Measurements from ENCODE around the gene PDGFRA. TPM values are rescaled to one million over a fixed set of nuclear protein-coding genes. Genes with fewer than 3 reads are reported as not detected.

PDGFRA gene
- total RNA-seq, 1 experiment from 2014 or later = not detected

DNA sequence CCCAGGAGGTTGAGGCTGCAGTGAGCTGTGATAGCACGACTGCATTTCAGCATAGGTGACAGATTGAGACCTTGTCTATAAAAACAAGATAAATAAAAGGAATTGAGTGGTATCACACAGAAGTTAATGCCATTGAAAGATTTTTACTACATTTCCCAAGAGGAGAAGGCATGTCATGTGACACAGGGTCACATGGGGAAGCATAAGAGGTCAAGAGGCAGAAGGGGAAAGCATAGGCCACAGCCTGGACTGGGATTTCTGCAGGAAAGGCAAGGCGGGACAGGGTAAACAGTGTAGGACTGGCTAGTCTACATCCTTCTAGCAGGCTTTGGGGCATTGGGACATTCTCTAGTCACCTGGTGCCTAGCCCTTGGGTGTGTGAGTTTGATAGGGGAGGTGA lies 88.6 kb downstream of the PDGFRA start:
- H3K9me3 ChIP-seq (ENCODE audit: insufficient read depth, low read depth) = no peaks in the 10 kb centered on the region
- no peak overlapping the region for H3K4me2 ChIP-seq
- no peaks in the 10 kb centered on the region for H4K20me1 ChIP-seq (ENCODE audit: insufficient read depth)
- no peak overlapping the region for H3K27ac ChIP-seq
- CTCF ChIA-PET = no interaction called here
- no TSS peak for BruUV-seq (replicated peaks)
- POLR2A ChIA-PET (ENCODE audit: unreplicated experiment) = no interaction called here
- H3K79me2 ChIP-seq (ENCODE audit: low read depth) = no peaks in the 10 kb centered on the region
- no peaks in the 10 kb centered on the region for H3F3A ChIP-seq (ENCODE audit: insufficient read depth, low read depth)
- intact Hi-C loops (cut with micrococcal nuclease; ENCODE audit: unreplicated experiment) = no loop called here
- no peaks in the 10 kb centered on the region for H3K36me3 ChIP-seq (ENCODE audit: low read depth)
- no peak overlapping the region for H2AFZ ChIP-seq
- H3K27me3 ChIP-seq (ENCODE audit: insufficient read depth, low read depth) = no peaks in the 10 kb centered on the region
- no peaks in the 10 kb centered on the region for H3K4me1 ChIP-seq (replicated peaks; ENCODE audit: insufficient read depth)
- H3K9me2 ChIP-seq (ENCODE audit: insufficient read depth) = no peaks in the 10 kb centered on the region
- TF ChIP-seq EZH2 (IDR thresholded peaks at IDR 0.05; ENCODE audit: low read depth) = no peak
- TF ChIP-seq, protein P1, sequence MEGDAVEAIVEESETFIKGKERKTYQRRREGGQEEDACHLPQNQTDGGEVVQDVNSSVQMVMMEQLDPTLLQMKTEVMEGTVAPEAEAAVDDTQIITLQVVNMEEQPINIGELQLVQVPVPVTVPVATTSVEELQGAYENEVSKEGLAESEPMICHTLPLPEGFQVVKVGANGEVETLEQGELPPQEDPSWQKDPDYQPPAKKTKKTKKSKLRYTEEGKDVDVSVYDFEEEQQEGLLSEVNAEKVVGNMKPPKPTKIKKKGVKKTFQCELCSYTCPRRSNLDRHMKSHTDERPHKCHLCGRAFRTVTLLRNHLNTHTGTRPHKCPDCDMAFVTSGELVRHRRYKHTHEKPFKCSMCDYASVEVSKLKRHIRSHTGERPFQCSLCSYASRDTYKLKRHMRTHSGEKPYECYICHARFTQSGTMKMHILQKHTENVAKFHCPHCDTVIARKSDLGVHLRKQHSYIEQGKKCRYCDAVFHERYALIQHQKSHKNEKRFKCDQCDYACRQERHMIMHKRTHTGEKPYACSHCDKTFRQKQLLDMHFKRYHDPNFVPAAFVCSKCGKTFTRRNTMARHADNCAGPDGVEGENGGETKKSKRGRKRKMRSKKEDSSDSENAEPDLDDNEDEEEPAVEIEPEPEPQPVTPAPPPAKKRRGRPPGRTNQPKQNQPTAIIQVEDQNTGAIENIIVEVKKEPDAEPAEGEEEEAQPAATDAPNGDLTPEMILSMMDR (conservative IDR thresholded peaks at IDR 0.05) = no peak
- DNase-seq = no peak
- H3K4me3 ChIP-seq = no peak overlapping the region

DNA sequence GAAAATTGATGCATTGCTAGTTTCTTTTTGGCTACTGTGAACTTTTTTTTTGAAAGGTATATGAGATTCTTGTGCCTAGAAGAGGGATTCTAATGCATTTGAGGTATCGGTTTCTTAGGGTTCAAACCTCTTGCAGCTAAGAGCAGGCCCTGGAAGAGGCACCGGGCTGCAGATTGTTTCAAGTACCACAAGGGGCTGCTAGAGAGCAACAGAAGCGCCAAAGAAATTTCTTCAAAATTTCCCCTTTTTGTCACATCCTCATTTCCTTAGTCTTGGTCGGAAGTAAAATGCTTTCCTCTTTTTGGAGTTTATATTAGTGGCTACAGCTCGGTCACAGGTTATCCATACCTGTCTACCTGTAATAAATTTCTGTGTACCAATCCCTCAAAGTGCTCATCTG lies 89.8 kb downstream of the PDGFRA start:
- intact Hi-C loops (cut with micrococcal nuclease; ENCODE audit: unreplicated experiment) = no loop called here
- no peaks in the 10 kb centered on the region for H3F3A ChIP-seq (ENCODE audit: insufficient read depth, low read depth)
- no peaks in the 10 kb centered on the region for H3K36me3 ChIP-seq (ENCODE audit: low read depth)
- H3K27ac ChIP-seq = no peak overlapping the region
- no peaks in the 10 kb centered on the region for H3K4me1 ChIP-seq (replicated peaks; ENCODE audit: insufficient read depth)
- no peak overlapping the region for H2AFZ ChIP-seq
- ChIA-PET CTCF (no interaction called here), POLR2A (ENCODE audit: unreplicated experiment) (no interaction called here)
- no peaks in the 10 kb centered on the region for H3K9me3 ChIP-seq (ENCODE audit: insufficient read depth, low read depth)
- no peaks in the 10 kb centered on the region for H3K9me2 ChIP-seq (ENCODE audit: insufficient read depth)
- no peaks in the 10 kb centered on the region for H3K79me2 ChIP-seq (ENCODE audit: low read depth)
- no peak overlapping the region for H3K4me3 ChIP-seq
- TF ChIP-seq, protein P1 (conservative IDR thresholded peaks at IDR 0.05) = peak; percentile 56
- TF ChIP-seq EZH2 (IDR thresholded peaks at IDR 0.05; ENCODE audit: low read depth) = no peak
- H3K4me2 ChIP-seq = no peak overlapping the region
- peak in 1 of 2 experiments; percentile 1 for DNase-seq
- H3K27me3 ChIP-seq (ENCODE audit: insufficient read depth, low read depth) = no peaks in the 10 kb centered on the region
- no TSS peak for BruUV-seq (replicated peaks)
- no peaks in the 10 kb centered on the region for H4K20me1 ChIP-seq (ENCODE audit: insufficient read depth)

DNA sequence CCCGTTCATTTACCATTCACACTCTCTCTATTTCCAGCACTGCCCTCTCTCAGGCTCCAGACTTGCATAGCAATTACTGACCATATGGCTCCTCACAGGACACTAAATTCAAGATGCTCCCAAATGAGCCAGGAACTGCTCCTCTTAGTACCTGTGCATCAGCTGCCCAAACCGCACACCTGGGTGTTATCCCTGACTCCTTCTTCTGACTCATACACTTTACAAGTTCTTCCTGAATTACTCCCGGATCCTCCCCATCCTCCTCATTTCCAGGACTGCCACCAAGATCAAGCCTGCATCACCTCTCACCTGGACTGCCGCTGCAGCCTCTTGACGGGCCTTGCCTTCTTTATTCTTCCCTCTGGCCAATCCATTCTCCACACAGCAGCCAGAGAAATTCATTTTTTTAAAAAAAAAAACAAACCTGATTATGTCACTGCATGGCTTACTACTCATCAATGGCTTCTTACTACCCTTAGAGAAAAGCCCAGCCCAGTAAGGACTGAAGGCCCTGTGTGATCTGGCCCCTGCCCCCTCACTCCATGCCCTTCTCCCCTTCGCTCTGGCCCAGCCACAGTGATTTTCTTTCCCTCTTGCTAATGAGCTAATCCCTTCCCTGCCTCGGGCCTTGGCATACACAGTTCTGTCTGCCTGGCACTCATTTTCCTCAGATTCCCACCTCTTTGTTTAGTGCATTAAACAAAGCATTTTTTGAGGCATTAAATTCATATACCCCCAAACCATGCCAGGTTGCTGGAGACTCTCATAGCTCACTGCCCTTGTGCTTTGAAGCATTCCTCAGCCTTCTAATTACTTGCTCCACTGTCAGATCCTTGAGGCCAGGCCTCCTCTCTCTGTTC lies 92.0 kb downstream of the PDGFRA start:
- Histone ChIP-seq H3K4me1 (replicated peaks; ENCODE audit: insufficient read depth) (no peaks in the 10 kb centered on the region), H3K4me3 (no peak overlapping the region), H3F3A (ENCODE audit: insufficient read depth, low read depth) (no peaks in the 10 kb centered on the region), H3K4me2 (no peak overlapping the region), H3K27ac (no peak overlapping the region), H4K20me1 (ENCODE audit: insufficient read depth) (no peaks in the 10 kb centered on the region), H3K27me3 (ENCODE audit: insufficient read depth, low read depth) (no peaks in the 10 kb centered on the region), H3K9me2 (ENCODE audit: insufficient read depth) (no peaks in the 10 kb centered on the region), H3K79me2 (ENCODE audit: low read depth) (no peaks in the 10 kb centered on the region), H3K9me3 (ENCODE audit: insufficient read depth, low read depth) (no peaks in the 10 kb centered on the region), H3K36me3 (ENCODE audit: low read depth) (no peaks in the 10 kb centered on the region), H2AFZ (no peak overlapping the region)
- DNase-seq = no peak
- ChIA-PET CTCF (no interaction called here), POLR2A (ENCODE audit: unreplicated experiment) (no interaction called here)
- BruUV-seq (replicated peaks) = no TSS peak
- intact Hi-C loops (cut with micrococcal nuclease; ENCODE audit: unreplicated experiment) = loop anchor here (5.0 to 10.0 kb wide), 2 partner anchors 641 to 1004 kb away; no protein-coding TSS in a partner anchor
- TF ChIP-seq EZH2 (IDR thresholded peaks at IDR 0.05; ENCODE audit: low read depth) = no peak
- TF ChIP-seq, protein P1 (conservative IDR thresholded peaks at IDR 0.05) = no peak

All from PC-9 (cell line).